Kidney (tissue), 14 donors: ENCODE results near the gene FRMD3. TPM values are rescaled to one million over a fixed set of nuclear protein-coding genes. Genes with fewer than 3 reads are reported as not detected.
A peak's percentile ranks its signal among the peaks of the same experiment; 100 is the strongest.

ENCODE experiments used
- DNase-seq, 5 donors: peaks; one replicate each; pipeline ENCODE4 v3.0.0-alpha.2; 2013 to 2020
- FAIRE-seq: peaks from 2 replicates; lab custom pipeline; 2012; peaks lifted over from hg19 to GRCh38; lab: Jason Lieb, UNC
- H3K27ac ChIP-seq, 2 donors: one replicate each; pipeline ENCODE4 v1.7.0; 2013; ENCODE audit warnings: low read depth in 2 of 2, low read length in 2 of 2, inconsistent platforms in 1 of 2
- H3K27me3 ChIP-seq: one replicate; pipeline ENCODE4 v1.7.1; 2013; ENCODE audit warnings: low read length, inconsistent platforms; ENCODE audit not compliant: control insufficient read depth, insufficient read depth
- H3K36me3 ChIP-seq, 3 donors: one replicate each; pipeline versions ENCODE4 v1.7.0 to v1.7.1; 2013; ENCODE audit warnings: low read length in 3 of 3, control low read depth in 1 of 3, inconsistent platforms in 1 of 3; ENCODE audit not compliant: insufficient read depth in 3 of 3, control insufficient read depth in 2 of 3
- H3K4me1 ChIP-seq, 3 donors: one replicate each; pipeline versions ENCODE4 v1.7.0 to v1.7.1; 2013; ENCODE audit warnings: low read length in 3 of 3, inconsistent platforms in 1 of 3, low read depth in 1 of 3; ENCODE audit not compliant: control insufficient read depth in 2 of 3, insufficient read depth in 2 of 3
- H3K4me3 ChIP-seq, 3 donors: one replicate each; pipeline versions ENCODE4 v1.7.0 to v1.8.1; 2013; ENCODE audit warnings: low read length in 3 of 3, control low read depth in 1 of 3, inconsistent platforms in 1 of 3
- H3K9ac ChIP-seq, 3 donors: one replicate each; pipeline versions ENCODE4 v1.7.0 to v1.7.1; 2013; ENCODE audit warnings: low read length in 3 of 3, control low read depth in 1 of 3, inconsistent platforms in 1 of 3
- H3K9me3 ChIP-seq, 3 donors: one replicate each; pipeline versions ENCODE4 v1.7.0 to v1.7.1; 2013; ENCODE audit warnings: low read length in 3 of 3, control low read depth in 1 of 3, inconsistent platforms in 1 of 3; ENCODE audit not compliant: control insufficient read depth in 2 of 3, insufficient read depth in 1 of 3
- CTCF ChIP-seq: IDR thresholded peaks from 3 replicates; pipeline ENCODE4 v1.5.1; 2012; ENCODE audit warnings: mild to moderate bottlenecking, moderate library complexity, borderline replicate concordance; ENCODE audit not compliant: insufficient read depth; ENCODE audit errors: extremely low read depth
- intact Hi-C: fragments of 100-400 bp; cut with DNase I; formaldehyde crosslinking; loops from one replicate; pipeline ENCODE4 v1.11.1; 2022
- polyA plus RNA-seq: library from polyadenylated mRNA; stranded (reverse); fragments of 350-450 nt; fragmentation: Illumina TruSeq; extraction: RNeasy Lipid Tissue Mini Kit (QIAGEN cat#74804); gene quantifications from one replicate; pipeline ENCODE4 v1.2.3, GENCODE V29; 2014; ENCODE audit warnings: low read depth, low replicate concordance; ENCODE audit not compliant: insufficient read depth
- total RNA-seq: library from RNA; stranded (reverse); fragmentation: NEBNext Ultra II Directional; extraction: Animal tissue kit (Norgen Biotek cat#: 25700); gene quantifications from one replicate; pipeline ENCODE4 v1.2.1, GENCODE V29; 2021
- donor health status: control.
- donor health status: control.
- donor health status: control.
- donor health status: control.
- donor health status: control.
- donor health status: DM: yes; HTN: yes; CAD: no.
- donor health status: Normal renal cell carcinoma (clear cell type).

FRMD3 gene
- total and polyA plus RNA-seq, 2 donors from 2014 or later, result 9.9 to 11.0 TPM

DNA sequence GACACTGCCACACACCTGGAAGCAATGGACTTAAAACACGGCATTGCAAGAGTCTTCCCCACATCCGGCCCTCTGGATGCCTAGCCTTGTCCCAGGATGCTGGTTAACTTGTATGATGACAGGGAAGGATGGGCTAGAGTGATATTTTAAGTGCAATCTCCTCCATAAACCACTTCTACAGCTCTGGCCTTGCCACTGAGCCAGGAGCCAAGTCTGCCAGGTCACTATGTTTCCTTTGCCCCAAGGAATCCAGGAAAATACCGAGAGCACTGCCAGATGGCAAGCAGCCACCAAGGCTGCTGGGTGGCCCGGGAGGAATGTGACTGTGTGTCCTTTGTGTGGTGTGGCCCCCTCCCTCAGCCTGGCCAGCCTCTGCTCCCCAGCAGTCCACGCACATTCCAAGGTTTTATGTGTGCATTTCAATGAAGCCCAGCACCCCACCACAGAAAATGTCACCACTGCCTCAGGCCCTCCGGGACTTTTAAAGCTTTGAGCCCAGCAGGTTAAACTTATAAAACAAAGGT is 106.0 kb downstream of the FRMD3 start:
- H3K27me3 ChIP-seq, result no peaks in the 10 kb centered on the region
- H3K4me3 ChIP-seq, result peak overlapping the region in 2 of 3 donors; percentile 6 to 30
- intact Hi-C loops, result no loop called here
- no peaks in the 10 kb centered on the region for H3K9me3 ChIP-seq
- peak overlapping the region in 1 of 3 donors; percentile 66 for H3K9ac ChIP-seq
- H3K4me1 ChIP-seq, result peaks cover 0 to 42% (median 35%) of the 10 kb centered on the region in 3 donors
- peak; percentile 46 for FAIRE-seq
- peak overlapping the region; percentile 90 for H3K27ac ChIP-seq
- no peak for TF ChIP-seq CTCF
- H3K36me3 ChIP-seq, result no peaks in the 10 kb centered on the region
- peak in 4 of 5 donors; percentile 48 to 94 (median 64) for DNase-seq

- Histone ChIP-seq H3K9ac (peak overlapping the region in 1 of 3 donors; percentile 66), H3K4me1 (peaks cover 0 to 42% (median 39%) of the 10 kb centered on the region in 3 donors), H3K9me3 (no peaks in the 10 kb centered on the region), H3K27ac (peak overlapping the region; percentile 90), H3K36me3 (no peaks in the 10 kb centered on the region), H3K27me3 (no peaks in the 10 kb centered on the region), H3K4me3 (peak overlapping the region in 2 of 3 donors; percentile 6 to 30)
- intact Hi-C loops, result no loop called here
- DNase-seq (no peak), FAIRE-seq (peak; percentile 56)
- TF ChIP-seq CTCF, result no peak
These were observed 106.8 kb downstream of the FRMD3 start for GRCh38 chr9:83431101-83432060.

DNA sequence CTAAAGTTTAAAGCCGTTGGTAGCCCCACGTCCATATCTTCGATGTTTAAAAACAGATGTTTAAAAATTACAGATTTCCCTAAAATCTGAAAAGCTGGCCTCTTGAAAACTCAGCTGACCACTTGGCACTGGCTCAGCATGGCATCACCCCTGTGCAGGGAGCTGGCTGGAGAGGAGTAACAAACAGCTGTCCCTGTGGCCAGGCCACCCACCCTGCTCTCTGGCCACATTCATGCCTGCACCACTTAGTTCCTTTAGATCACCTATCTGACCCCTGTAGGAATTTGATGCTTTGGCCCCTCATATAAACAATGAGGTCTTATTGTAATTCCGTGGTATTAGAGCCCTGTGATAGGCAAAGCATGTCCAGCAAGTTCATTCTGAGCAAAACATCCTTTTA is 107.5 kb downstream of the FRMD3 start:
- Histone ChIP-seq H3K9me3 (no peaks in the 10 kb centered on the region), H3K27ac (peak overlapping the region; percentile 90), H3K4me1 (peaks cover 0 to 42% (median 42%) of the 10 kb centered on the region in 3 donors), H3K36me3 (no peaks in the 10 kb centered on the region), H3K27me3 (no peaks in the 10 kb centered on the region), H3K9ac (no peak overlapping the region), H3K4me3 (no peak overlapping the region)
- DNase-seq (no peak), FAIRE-seq (no peak)
- TF ChIP-seq CTCF, result no peak
- intact Hi-C loops, result no loop called here
